Tibial nerve (tissue), 4 donors: ENCODE measurements around the gene LRRC73. TPM values are rescaled to one million over a fixed set of nuclear protein-coding genes. Genes with fewer than 3 reads are reported as not detected.
"Not testable (repeated sequence)": the region's sequence is repeated elsewhere in the genome, so short reads cannot be mapped to it uniquely, and the experiment has no call there.

Source experiments
- DNase-seq, 2 donors: peaks; one replicate each; pipeline ENCODE4 v3.0.0-alpha.2; 2019; ENCODE audit warnings: low spot score in 2 of 2
- H3K27ac ChIP-seq, 4 donors: fragments of 200-600 bp; sonication (generic) in 3 of 4; one replicate each; pipeline ENCODE4 v1.5.1; 2017 to 2019; ENCODE audit warnings: mild to moderate bottlenecking in 1 of 4
- H3K27me3 ChIP-seq, 2 donors: fragments of 200-600 bp; sonication (generic) in 1 of 2; one replicate each; pipeline versions ENCODE4 v1.5.1 to v1.6.0; 2017 to 2019
- H3K36me3 ChIP-seq, 3 donors: fragments of 200-600 bp; sonication (generic); one replicate each; pipeline ENCODE4 v1.5.1; 2018 to 2019
- H3K4me1 ChIP-seq, 4 donors: fragments of 200-600 bp; sonication (generic) in 3 of 4; one replicate each; pipeline ENCODE4 v1.5.1; 2017 to 2019
- H3K4me3 ChIP-seq, 4 donors: fragments of 200-600 bp; sonication (generic) in 3 of 4; one replicate each; pipeline ENCODE4 v1.5.1; 2017 to 2019; ENCODE audit warnings: mild to moderate bottlenecking in 1 of 4, moderate library complexity in 1 of 4
- H3K9me3 ChIP-seq, 4 donors: fragments of 200-600 bp; sonication (generic) in 3 of 4; one replicate each; pipeline ENCODE4 v1.5.1; 2017 to 2019
- CTCF ChIP-seq, 5 experiments: fragments of 200-600 bp in 3 of 5; fragments of 450-650 bp in 2 of 5; sonication (generic) in 3 of 5; IDR thresholded peaks; one replicate each; pipeline ENCODE4 v1.5.1; 2016 to 2019; ENCODE audit warnings: antibody characterized with exemption in 5 of 5, mild to moderate bottlenecking in 3 of 5, moderate library complexity in 2 of 5
- EP300 ChIP-seq, 2 donors: sonication (generic); formaldehyde crosslinking; IDR thresholded peaks; one replicate each; pipeline ENCODE4 v1.6.1; 2017; ENCODE audit warnings: antibody characterized with exemption in 2 of 2, mild to moderate bottlenecking in 1 of 2
- POLR2A ChIP-seq, 2 donors: fragments of 450-650 bp; IDR thresholded peaks; one replicate each; pipeline ENCODE4 v1.6.1; 2017; ENCODE audit warnings: antibody characterized with exemption in 2 of 2, mild to moderate bottlenecking in 2 of 2, moderate library complexity in 2 of 2
- WGBS, 2 donors: methylation state at CpG; one replicate each; pipeline ENCODE4 v1.1.5; 2018; 5-methylcytosine and 5-hydroxymethylcytosine counted together
- total RNA-seq, 4 donors: library from RNA; depleted of rRNA; stranded (reverse); fragments of >200 nt; gene quantifications; one replicate each; pipeline ENCODE4 v1.1.0, GENCODE V29; 2016

The LRRC73 gene
- total RNA-seq, 4 donors from 2014 or later = 0.59 to 2.4 (median 1.3) TPM

DNA sequence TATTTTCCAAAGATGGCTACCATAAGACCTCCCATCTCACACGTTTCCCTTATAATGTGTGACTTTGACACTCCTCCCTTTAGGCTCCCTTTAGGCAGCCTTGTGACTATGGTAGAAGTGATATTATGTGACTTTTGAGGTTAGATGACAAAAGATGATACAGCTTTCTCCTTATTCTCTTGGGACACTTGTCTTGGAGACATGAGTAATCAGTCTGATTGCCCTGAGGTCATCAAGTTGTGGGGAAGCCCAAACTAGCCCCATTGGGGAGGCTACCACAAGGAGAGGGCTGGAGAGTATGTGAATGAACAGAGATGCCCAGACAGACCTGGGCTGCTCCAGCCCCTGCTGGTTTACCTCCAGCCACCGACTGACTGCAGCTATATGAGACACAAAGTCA lies 44.2 kb downstream of the LRRC73 start:
- no peak for DNase-seq
- H3K36me3 ChIP-seq = no peaks in the 10 kb centered on the region
- H3K9me3 ChIP-seq = no peaks in the 10 kb centered on the region
- WGBS, 2 donors = 67 to 69% methylated on average over 2 of the region's 2 CpGs
- TF ChIP-seq CTCF (IDR thresholded peaks at IDR 0.05) (no peak), POLR2A (IDR thresholded peaks at IDR 0.05) (no peak), EP300 (IDR thresholded peaks at IDR 0.05) (no peak)
- no peak overlapping the region for H3K4me3 ChIP-seq
- peaks cover 0 to 50% of the 10 kb centered on the region in 2 donors for H3K27me3 ChIP-seq
- no peak overlapping the region for H3K27ac ChIP-seq
- H3K4me1 ChIP-seq = no peaks in the 10 kb centered on the region

- no peak for DNase-seq
- H3K9me3 ChIP-seq = no peaks in the 10 kb centered on the region
- 86 to 89% methylated on average over 8 of the region's 8 CpGs for WGBS, 2 donors
- peaks cover 0 to 63% of the 10 kb centered on the region in 2 donors for H3K27me3 ChIP-seq
- H3K4me3 ChIP-seq = no peak overlapping the region
- TF ChIP-seq EP300 (IDR thresholded peaks at IDR 0.05) (no peak), CTCF (IDR thresholded peaks at IDR 0.05) (no peak), POLR2A (IDR thresholded peaks at IDR 0.05) (no peak)
- no peak overlapping the region for H3K27ac ChIP-seq
- H3K4me1 ChIP-seq = no peaks in the 10 kb centered on the region
- no peaks in the 10 kb centered on the region for H3K36me3 ChIP-seq
Observed at GRCh38 chr6:43464337-43464736, 45.8 kb downstream of the LRRC73 start.

GRCh38 chr6:43461936-43462335 lies 48.2 kb downstream of the LRRC73 start:
- Histone ChIP-seq H3K4me3 (no peak overlapping the region), H3K36me3 (no peaks in the 10 kb centered on the region), H3K27ac (no peak overlapping the region), H3K4me1 (no peaks in the 10 kb centered on the region), H3K9me3 (no peaks in the 10 kb centered on the region), H3K27me3 (peaks cover 0 to 80% of the 10 kb centered on the region in 2 donors)
- WGBS, 2 donors = 64 to 70% methylated on average over 5 of the region's 5 CpGs
- no peak for DNase-seq
- TF ChIP-seq POLR2A (IDR thresholded peaks at IDR 0.05) = no peak
- TF ChIP-seq CTCF (IDR thresholded peaks at IDR 0.05) = no peak
- TF ChIP-seq EP300 (IDR thresholded peaks at IDR 0.05) = no peak

- Histone ChIP-seq H3K27ac (no peak overlapping the region), H3K4me3 (no peak overlapping the region), H3K4me1 (peaks cover 0 to 7% (median 0%) of the 10 kb centered on the region in 4 donors), H3K36me3 (no peaks in the 10 kb centered on the region), H3K9me3 (peaks cover 0 to 14% (median 0%) of the 10 kb centered on the region in 4 donors), H3K27me3 (peaks cover 0 to 85% of the 10 kb centered on the region in 2 donors)
- DNase-seq = no peak
- no peak for TF ChIP-seq POLR2A (IDR thresholded peaks at IDR 0.05)
- no peak for TF ChIP-seq CTCF (IDR thresholded peaks at IDR 0.05)
- no peak for TF ChIP-seq EP300 (IDR thresholded peaks at IDR 0.05)
- 77 to 79% methylated on average over 4 of the region's 4 CpGs for WGBS, 2 donors
Observed at GRCh38 chr6:43460032-43460431, 50.1 kb downstream of the LRRC73 start.

GRCh38 chr6:43459535-43459934 lies 50.6 kb downstream of the LRRC73 start:
- no peak for DNase-seq
- WGBS, 2 donors = 79 to 93% methylated on average over 1 of the region's 1 CpG
- H3K36me3 ChIP-seq = no peaks in the 10 kb centered on the region
- H3K4me3 ChIP-seq = no peak overlapping the region
- no peak overlapping the region for H3K27ac ChIP-seq
- peaks cover 0 to 89% of the 10 kb centered on the region in 2 donors for H3K27me3 ChIP-seq
- TF ChIP-seq EP300 (IDR thresholded peaks at IDR 0.05) (no peak), POLR2A (IDR thresholded peaks at IDR 0.05) (no peak), CTCF (IDR thresholded peaks at IDR 0.05) (no peak)
- peaks cover 0 to 7% (median 0%) of the 10 kb centered on the region in 4 donors for H3K4me1 ChIP-seq
- peaks cover 0 to 19% (median 0%) of the 10 kb centered on the region in 4 donors for H3K9me3 ChIP-seq

- H3K36me3 ChIP-seq = not testable (repeated sequence)
Observed at GRCh38 chr6:43458154-43458553, 52.0 kb downstream of the LRRC73 start.

More at GRCh38 chr6:43458154-43458553, 52.0 kb downstream of the LRRC73 start:
- WGBS, 2 donors = 89 to 90% methylated on average over 15 of the region's 15 CpGs
- Histone ChIP-seq H3K27me3 (peaks cover 0 to 77% of the 10 kb centered on the region in 2 donors), H3K9me3 (peaks cover 0 to 20% (median 0%) of the 10 kb centered on the region in 4 donors)
- H3K4me3 ChIP-seq, DNase-seq, H3K27ac ChIP-seq, H3K4me1 ChIP-seq: not testable (repeated sequence)
